ENCODE data around the gene IGSF9B. TPM values are rescaled to one million over a fixed set of nuclear protein-coding genes. Genes with fewer than 3 reads are reported as not detected.

IGSF9B gene
- total and polyA plus RNA-seq, 2 experiments from 2014 or later, result 0.30 to 0.65 TPM

DNA sequence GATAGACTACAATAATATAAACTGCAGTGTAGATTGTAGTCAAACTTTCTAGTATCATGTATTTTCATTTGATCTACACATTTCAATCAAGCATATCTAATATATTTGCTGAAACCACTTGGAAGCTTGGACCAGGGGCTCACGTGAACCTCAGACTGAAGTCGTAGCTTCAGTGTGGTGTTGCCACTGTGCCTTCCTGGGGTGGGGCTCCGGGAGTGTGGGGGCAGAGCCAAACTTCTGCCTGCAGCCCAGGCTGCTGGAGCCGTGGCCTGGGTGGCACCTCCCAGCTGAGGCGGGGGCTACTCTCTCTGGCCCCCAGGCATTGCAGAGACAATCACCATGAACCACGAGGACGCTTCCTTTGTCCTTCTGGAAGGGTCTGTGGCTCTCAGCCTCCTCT lies 36.3 kb upstream of the IGSF9B start:
- Histone ChIP-seq H2AFZ (no peak overlapping the region), H3K79me2 (no peaks in the 10 kb centered on the region), H4K20me1 (ENCODE audit: insufficient read depth, poor library complexity, severe bottlenecking) (no peaks in the 10 kb centered on the region), H3K4me2 (no peak overlapping the region), H3K4me1 (ENCODE audit: insufficient read depth) (no peaks in the 10 kb centered on the region), H3K4me3 (no peak overlapping the region), H3K9me3 (ENCODE audit: low read depth) (no peaks in the 10 kb centered on the region), H3K27ac (no peak overlapping the region), H3K36me3 (replicated peaks; ENCODE audit: insufficient read depth, low read depth) (no peaks in the 10 kb centered on the region), H3K9me2 (replicated peaks; ENCODE audit: insufficient read depth) (no peaks in the 10 kb centered on the region), H3K27me3 (peaks cover 6% of the 10 kb centered on the region)
- no peak for TF ChIP-seq CTCF (IDR thresholded peaks at IDR 0.05; ENCODE audit: poor library complexity)
- no peak for TF ChIP-seq EZH2phosphoT487 (IDR thresholded peaks at IDR 0.05; ENCODE audit: low read depth, severe bottlenecking, unreplicated experiment)
- TF ChIP-seq EZH2 (IDR thresholded peaks at IDR 0.05; ENCODE audit: borderline replicate concordance), result no peak
- DNase-seq (ENCODE audit: low spot score), result no peak
- WGBS (ENCODE audit: low lambda C conversion rate, missing lambda C conversion rate), result 88% methylated on average over 7 of the region's 7 CpGs

GRCh38 chr11:133992121-133992520 lies 35.4 kb upstream of the IGSF9B start:
- no peak for DNase-seq (ENCODE audit: low spot score)
- no peaks in the 10 kb centered on the region for H3K4me1 ChIP-seq (ENCODE audit: insufficient read depth)
- no peak overlapping the region for H3K4me2 ChIP-seq
- H3K9me2 ChIP-seq (replicated peaks; ENCODE audit: insufficient read depth), result no peaks in the 10 kb centered on the region
- H2AFZ ChIP-seq, result no peak overlapping the region
- H3K27me3 ChIP-seq, result peaks cover 6% of the 10 kb centered on the region
- WGBS (ENCODE audit: low lambda C conversion rate, missing lambda C conversion rate), result 44% methylated on average over 4 of the region's 4 CpGs
- no peaks in the 10 kb centered on the region for H3K36me3 ChIP-seq (replicated peaks; ENCODE audit: insufficient read depth, low read depth)
- no peak overlapping the region for H3K27ac ChIP-seq
- H3K79me2 ChIP-seq, result no peaks in the 10 kb centered on the region
- no peaks in the 10 kb centered on the region for H3K9me3 ChIP-seq (ENCODE audit: low read depth)
- H3K4me3 ChIP-seq, result no peak overlapping the region
- H4K20me1 ChIP-seq (ENCODE audit: insufficient read depth, poor library complexity, severe bottlenecking), result no peaks in the 10 kb centered on the region
- no peak for TF ChIP-seq CTCF (IDR thresholded peaks at IDR 0.05; ENCODE audit: poor library complexity)
- no peak for TF ChIP-seq EZH2phosphoT487 (IDR thresholded peaks at IDR 0.05; ENCODE audit: low read depth, severe bottlenecking, unreplicated experiment)
- no peak for TF ChIP-seq EZH2 (IDR thresholded peaks at IDR 0.05; ENCODE audit: borderline replicate concordance)

DNA sequence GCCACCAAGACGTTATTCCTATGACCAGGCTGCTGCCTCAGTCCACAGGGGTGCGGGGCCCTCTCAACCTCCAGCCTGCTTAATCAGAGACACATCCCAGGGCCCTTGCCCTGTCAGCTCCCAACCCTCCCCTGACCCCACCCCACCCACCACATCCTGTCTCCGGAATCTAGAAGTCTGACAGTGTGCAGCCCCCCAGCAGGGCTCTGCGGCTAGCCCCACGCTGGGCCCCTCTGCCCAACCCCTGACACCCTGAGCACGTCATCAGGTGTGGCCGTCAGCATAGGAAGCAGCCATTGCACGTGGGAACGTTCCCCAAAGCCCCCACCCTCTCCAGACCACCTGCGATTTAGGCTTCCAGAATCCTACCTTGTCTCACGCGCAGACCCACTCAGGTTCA lies 34.3 kb upstream of the IGSF9B start:
- no peaks in the 10 kb centered on the region for H3K4me1 ChIP-seq (ENCODE audit: insufficient read depth)
- WGBS (ENCODE audit: low lambda C conversion rate, missing lambda C conversion rate), result 74% methylated on average over 11 of the region's 12 CpGs
- no peaks in the 10 kb centered on the region for H3K79me2 ChIP-seq
- H3K27ac ChIP-seq, result no peak overlapping the region
- no peak overlapping the region for H2AFZ ChIP-seq
- DNase-seq (ENCODE audit: low spot score), result no peak
- no peaks in the 10 kb centered on the region for H3K9me2 ChIP-seq (replicated peaks; ENCODE audit: insufficient read depth)
- TF ChIP-seq CTCF (IDR thresholded peaks at IDR 0.05; ENCODE audit: poor library complexity) (no peak), EZH2 (IDR thresholded peaks at IDR 0.05; ENCODE audit: borderline replicate concordance) (no peak), EZH2phosphoT487 (IDR thresholded peaks at IDR 0.05; ENCODE audit: low read depth, severe bottlenecking, unreplicated experiment) (no peak)
- no peak overlapping the region for H3K4me2 ChIP-seq
- no peak overlapping the region for H3K4me3 ChIP-seq
- H3K27me3 ChIP-seq, result peaks cover 6% of the 10 kb centered on the region
- no peaks in the 10 kb centered on the region for H4K20me1 ChIP-seq (ENCODE audit: insufficient read depth, poor library complexity, severe bottlenecking)
- no peaks in the 10 kb centered on the region for H3K36me3 ChIP-seq (replicated peaks; ENCODE audit: insufficient read depth, low read depth)
- no peaks in the 10 kb centered on the region for H3K9me3 ChIP-seq (ENCODE audit: low read depth)

DNA sequence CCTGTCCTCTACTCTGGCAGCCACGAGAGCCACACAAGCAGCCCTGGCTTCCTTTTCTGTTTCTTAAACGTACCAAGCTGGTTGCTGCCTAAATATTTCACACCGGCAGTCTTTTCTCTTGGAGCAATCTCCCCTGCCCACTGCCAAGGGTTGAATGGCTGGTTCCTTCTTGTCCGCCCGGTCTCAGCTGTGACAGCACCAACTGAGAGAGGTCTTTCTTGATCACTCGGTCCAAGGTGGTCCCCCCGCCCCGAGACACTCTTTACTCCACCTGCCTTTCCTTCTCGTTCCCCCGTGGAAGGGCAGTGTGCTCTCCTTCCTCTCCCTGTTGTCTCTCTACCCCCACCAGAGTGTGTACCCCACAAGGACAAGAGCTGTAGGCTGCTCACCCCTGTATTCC lies 33.7 kb upstream of the IGSF9B start:
- DNase-seq (ENCODE audit: low spot score), result no peak
- H3K27me3 ChIP-seq, result peaks cover 6% of the 10 kb centered on the region
- H4K20me1 ChIP-seq (ENCODE audit: insufficient read depth, poor library complexity, severe bottlenecking), result no peaks in the 10 kb centered on the region
- no peaks in the 10 kb centered on the region for H3K36me3 ChIP-seq (replicated peaks; ENCODE audit: insufficient read depth, low read depth)
- no peak overlapping the region for H2AFZ ChIP-seq
- H3K4me1 ChIP-seq (ENCODE audit: insufficient read depth), result no peaks in the 10 kb centered on the region
- TF ChIP-seq EZH2phosphoT487 (IDR thresholded peaks at IDR 0.05; ENCODE audit: low read depth, severe bottlenecking, unreplicated experiment) (no peak), CTCF (IDR thresholded peaks at IDR 0.05; ENCODE audit: poor library complexity) (no peak), EZH2 (IDR thresholded peaks at IDR 0.05; ENCODE audit: borderline replicate concordance) (no peak)
- no peak overlapping the region for H3K4me3 ChIP-seq
- H3K79me2 ChIP-seq, result no peaks in the 10 kb centered on the region
- no peaks in the 10 kb centered on the region for H3K9me3 ChIP-seq (ENCODE audit: low read depth)
- H3K9me2 ChIP-seq (replicated peaks; ENCODE audit: insufficient read depth), result no peaks in the 10 kb centered on the region
- H3K27ac ChIP-seq, result no peak overlapping the region
- WGBS (ENCODE audit: low lambda C conversion rate, missing lambda C conversion rate), result 88% methylated on average over 10 of the region's 10 CpGs
- no peak overlapping the region for H3K4me2 ChIP-seq
